A549 (cell line): ENCODE measurements around the gene PTGES3L.

ENCODE experiments used
- CHD2 ChIP-seq: fragments of 150-350 bp; IDR thresholded peaks from 2 replicates; pipeline ENCODE4 v1.6.1; 2014; ENCODE audit warnings: low read length; ENCODE audit not compliant: partially characterized antibody
- NFE2L2 ChIP-seq: fragments of 150-350 bp; conservative IDR thresholded peaks from 2 replicates; pipeline ENCODE4 v1.6.1; 2014; ENCODE audit warnings: low read length
- RNF2 ChIP-seq: fragments of 200-600 bp; sonication (generic); IDR thresholded peaks from 2 replicates; pipeline ENCODE4 v1.6.1; 2016; ENCODE audit warnings: low read depth, mild to moderate bottlenecking, antibody characterized with exemption, moderate library complexity, borderline replicate concordance
- TF ChIP-seq, protein P1 (sequence below): fragments of >200 bp; sonication (Bioruptor Twin); formaldehyde crosslinking; IDR thresholded peaks from 3 replicates; pipeline ENCODE4 v1.5.1; 2016

DNA sequence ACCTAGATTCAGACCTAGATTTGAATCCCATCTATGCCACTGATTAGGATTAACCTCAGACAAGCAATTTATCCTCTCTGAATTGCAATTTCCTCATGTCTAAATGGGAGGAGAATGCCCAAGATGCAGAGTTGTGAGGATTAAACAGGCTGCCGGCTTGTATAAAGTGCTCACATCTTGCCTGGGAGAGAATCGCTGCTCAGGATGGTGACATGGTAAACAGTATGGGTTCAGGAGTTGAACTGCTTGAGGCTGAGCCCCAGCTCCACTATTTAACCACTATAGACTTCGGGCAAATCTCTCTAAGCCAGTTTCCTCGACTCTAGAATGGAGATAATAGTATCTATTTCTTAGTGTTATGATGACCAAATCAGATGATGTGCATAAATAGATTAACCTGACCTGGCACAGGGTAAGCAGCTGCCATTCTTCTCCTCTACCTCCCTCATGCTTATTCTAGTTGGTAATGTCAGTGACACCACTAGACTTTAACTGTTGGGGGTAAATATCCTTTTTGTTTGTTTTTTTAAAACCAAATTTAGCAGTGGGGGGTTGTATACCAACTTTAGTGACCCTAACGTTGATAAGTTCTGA, 17.6 kb upstream of the PTGES3L start:
- TF ChIP-seq CHD2 (no peak), NFE2L2 (no peak), RNF2 (no peak)
- TF ChIP-seq, protein P1, sequence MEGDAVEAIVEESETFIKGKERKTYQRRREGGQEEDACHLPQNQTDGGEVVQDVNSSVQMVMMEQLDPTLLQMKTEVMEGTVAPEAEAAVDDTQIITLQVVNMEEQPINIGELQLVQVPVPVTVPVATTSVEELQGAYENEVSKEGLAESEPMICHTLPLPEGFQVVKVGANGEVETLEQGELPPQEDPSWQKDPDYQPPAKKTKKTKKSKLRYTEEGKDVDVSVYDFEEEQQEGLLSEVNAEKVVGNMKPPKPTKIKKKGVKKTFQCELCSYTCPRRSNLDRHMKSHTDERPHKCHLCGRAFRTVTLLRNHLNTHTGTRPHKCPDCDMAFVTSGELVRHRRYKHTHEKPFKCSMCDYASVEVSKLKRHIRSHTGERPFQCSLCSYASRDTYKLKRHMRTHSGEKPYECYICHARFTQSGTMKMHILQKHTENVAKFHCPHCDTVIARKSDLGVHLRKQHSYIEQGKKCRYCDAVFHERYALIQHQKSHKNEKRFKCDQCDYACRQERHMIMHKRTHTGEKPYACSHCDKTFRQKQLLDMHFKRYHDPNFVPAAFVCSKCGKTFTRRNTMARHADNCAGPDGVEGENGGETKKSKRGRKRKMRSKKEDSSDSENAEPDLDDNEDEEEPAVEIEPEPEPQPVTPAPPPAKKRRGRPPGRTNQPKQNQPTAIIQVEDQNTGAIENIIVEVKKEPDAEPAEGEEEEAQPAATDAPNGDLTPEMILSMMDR = no peak
